ENCODE data around the gene TMEM198. TPM values are rescaled to one million over a fixed set of nuclear protein-coding genes. Genes with fewer than 3 reads are reported as not detected.

Gene TMEM198
- total RNA-seq, 1 donor from 2014 or later = 1.5 TPM

- Histone ChIP-seq H3K27ac (peak overlapping the region; percentile 4), H3K4me1 (peaks cover 35% of the 10 kb centered on the region), H3K27me3 (no peaks in the 10 kb centered on the region), H3K36me3 (peaks cover 0 to 12% of the 10 kb centered on the region in 2 donors), H3K9me3 (no peaks in the 10 kb centered on the region), H3K4me3 (peak overlapping the region; percentile 71 to 84)
- intact Hi-C loops (cut with DNase I) = loop anchor here (5.0 kb wide), 1 partner anchor 143 kb away; no protein-coding TSS in a partner anchor
- no peak for TF ChIP-seq POLR2A (IDR thresholded peaks at IDR 0.05)
- TF ChIP-seq POLR2AphosphoS5 (IDR thresholded peaks at IDR 0.05; ENCODE audit: insufficient read depth in 1 of 2, low read depth in 1 of 2) = no peak
- TF ChIP-seq CTCF (IDR thresholded peaks at IDR 0.05) = no peak
- no peak for DNase-seq (ENCODE audit: extremely low spot score in 2 of 2)
Observed at GRCh38 chr2:219499555-219499954, 44.3 kb upstream of the TMEM198 start.

- Histone ChIP-seq H3K27ac (no peak overlapping the region), H3K4me1 (peaks cover 35% of the 10 kb centered on the region), H3K27me3 (no peaks in the 10 kb centered on the region), H3K36me3 (peaks cover 0 to 16% of the 10 kb centered on the region in 2 donors), H3K4me3 (no peak overlapping the region), H3K9me3 (no peaks in the 10 kb centered on the region)
- no peak for DNase-seq (ENCODE audit: extremely low spot score in 2 of 2)
- intact Hi-C loops (cut with DNase I) = no loop called here
- TF ChIP-seq CTCF (IDR thresholded peaks at IDR 0.05) = no peak
- TF ChIP-seq POLR2A (IDR thresholded peaks at IDR 0.05) = no peak
- TF ChIP-seq POLR2AphosphoS5 (IDR thresholded peaks at IDR 0.05; ENCODE audit: insufficient read depth in 1 of 2, low read depth in 1 of 2) = no peak
Observed at GRCh38 chr2:219500135-219500534, 43.7 kb upstream of the TMEM198 start.

- no peak overlapping the region for H3K4me3 ChIP-seq
- peaks cover 0 to 31% of the 10 kb centered on the region in 2 donors for H3K36me3 ChIP-seq
- no peaks in the 10 kb centered on the region for H3K9me3 ChIP-seq
- no peak for TF ChIP-seq POLR2A (IDR thresholded peaks at IDR 0.05)
- no peak for TF ChIP-seq CTCF (IDR thresholded peaks at IDR 0.05)
- TF ChIP-seq POLR2AphosphoS5 (IDR thresholded peaks at IDR 0.05; ENCODE audit: insufficient read depth in 1 of 2, low read depth in 1 of 2) = no peak
- DNase-seq (ENCODE audit: extremely low spot score in 2 of 2) = no peak
- no peak overlapping the region for H3K27ac ChIP-seq
- intact Hi-C loops (cut with DNase I) = no loop called here
- H3K27me3 ChIP-seq = no peaks in the 10 kb centered on the region
- peaks cover 31% of the 10 kb centered on the region for H3K4me1 ChIP-seq
Observed at GRCh38 chr2:219501849-219502248, 42.0 kb upstream of the TMEM198 start.

GRCh38 chr2:219502618-219503017, 41.2 kb upstream of the TMEM198 start:
- intact Hi-C loops (cut with DNase I) = no loop called here
- peaks cover 23% of the 10 kb centered on the region for H3K4me1 ChIP-seq
- DNase-seq (ENCODE audit: extremely low spot score in 2 of 2) = no peak
- H3K4me3 ChIP-seq = no peak overlapping the region
- no peaks in the 10 kb centered on the region for H3K9me3 ChIP-seq
- peaks cover 0 to 35% of the 10 kb centered on the region in 2 donors for H3K36me3 ChIP-seq
- TF ChIP-seq POLR2A (IDR thresholded peaks at IDR 0.05) (no peak), POLR2AphosphoS5 (IDR thresholded peaks at IDR 0.05; ENCODE audit: insufficient read depth in 1 of 2, low read depth in 1 of 2) (no peak), CTCF (IDR thresholded peaks at IDR 0.05) (no peak)
- no peak overlapping the region for H3K27ac ChIP-seq
- no peaks in the 10 kb centered on the region for H3K27me3 ChIP-seq

GRCh38 chr2:219505585-219505984, 38.2 kb upstream of the TMEM198 start:
- DNase-seq (ENCODE audit: extremely low spot score in 2 of 2) = no peak
- no peaks in the 10 kb centered on the region for H3K9me3 ChIP-seq
- peaks cover 0 to 35% of the 10 kb centered on the region in 2 donors for H3K36me3 ChIP-seq
- H3K4me1 ChIP-seq = peaks cover 26% of the 10 kb centered on the region
- intact Hi-C loops (cut with DNase I) = no loop called here
- no peak overlapping the region for H3K4me3 ChIP-seq
- no peaks in the 10 kb centered on the region for H3K27me3 ChIP-seq
- no peak overlapping the region for H3K27ac ChIP-seq
- TF ChIP-seq POLR2AphosphoS5 (IDR thresholded peaks at IDR 0.05; ENCODE audit: insufficient read depth in 1 of 2, low read depth in 1 of 2) (no peak), POLR2A (IDR thresholded peaks at IDR 0.05) (no peak), CTCF (IDR thresholded peaks at IDR 0.05) (no peak)

All from vagina (tissue), 2 donors.